Activated effector memory CD4-positive, alpha-beta T cell treated with anti-CD3 and anti-CD28 coated beads, Interleukin-2, amount 50 U/mL, for 16 hours (primary cell): ENCODE results near the gene GFM1.
A peak's percentile ranks its signal among the peaks of the same experiment; 100 is the strongest.

ENCODE experiments used
- DNase-seq: peaks from one replicate; pipeline ENCODE4 v3.0.0-alpha.2; 2020

Gene GFM1

DNA sequence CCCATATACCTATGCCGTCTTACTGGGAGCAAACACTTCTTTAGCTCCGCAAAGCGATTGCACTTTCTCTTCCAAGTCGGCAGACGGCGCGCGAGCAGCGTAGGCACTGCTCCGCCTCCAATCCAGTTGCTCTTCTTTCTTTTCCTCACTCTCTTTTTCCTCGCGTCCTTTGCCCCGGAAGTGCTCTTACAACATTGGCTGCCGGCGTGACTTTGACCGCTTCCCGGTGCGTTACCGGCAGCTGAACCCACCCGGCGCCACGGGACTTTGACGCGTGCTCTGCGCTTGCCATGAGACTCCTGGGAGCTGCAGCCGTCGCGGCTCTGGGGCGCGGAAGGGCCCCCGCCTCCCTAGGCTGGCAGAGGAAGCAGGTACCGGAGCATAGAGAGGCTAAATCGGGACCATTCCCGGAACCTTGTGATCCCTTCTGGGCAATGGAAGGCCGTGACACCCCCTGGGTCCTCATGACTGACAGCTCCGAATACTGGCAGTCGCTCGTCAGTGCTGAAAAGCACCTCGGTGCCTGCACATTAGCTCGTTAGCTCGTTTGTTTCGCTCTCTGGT lies at the start of gene GFM1:
Gene GFM1, plus strand, starts transcription at position 183 of the 564 bp plus-strand sequence. Its CDS starts 108 bp downstream, at position 291.
- DNase-seq = peak; percentile 95

DNA sequence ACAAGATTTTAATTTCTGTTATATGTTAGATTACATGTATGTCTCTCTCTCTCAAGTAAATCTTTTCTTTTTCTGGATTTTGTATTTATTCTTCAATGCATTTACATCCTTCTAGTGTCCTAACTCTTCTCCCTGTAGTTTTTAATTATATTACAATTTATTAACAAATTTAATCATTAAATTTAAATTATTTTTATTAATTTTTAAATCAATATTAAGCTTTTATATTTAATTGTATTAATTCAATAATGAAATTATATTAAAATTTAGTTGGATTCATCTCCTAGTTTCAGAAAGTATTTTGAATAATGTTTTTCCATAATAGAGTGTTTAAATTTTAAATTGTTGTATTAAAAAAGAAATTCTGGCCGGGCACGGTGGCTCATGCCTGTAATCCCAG lies 43.5 kb upstream of the GFM1 start:
- no peak for DNase-seq

GRCh38 chr3:158602227-158602626 lies 42.1 kb upstream of the GFM1 start:
- no peak for DNase-seq

DNA sequence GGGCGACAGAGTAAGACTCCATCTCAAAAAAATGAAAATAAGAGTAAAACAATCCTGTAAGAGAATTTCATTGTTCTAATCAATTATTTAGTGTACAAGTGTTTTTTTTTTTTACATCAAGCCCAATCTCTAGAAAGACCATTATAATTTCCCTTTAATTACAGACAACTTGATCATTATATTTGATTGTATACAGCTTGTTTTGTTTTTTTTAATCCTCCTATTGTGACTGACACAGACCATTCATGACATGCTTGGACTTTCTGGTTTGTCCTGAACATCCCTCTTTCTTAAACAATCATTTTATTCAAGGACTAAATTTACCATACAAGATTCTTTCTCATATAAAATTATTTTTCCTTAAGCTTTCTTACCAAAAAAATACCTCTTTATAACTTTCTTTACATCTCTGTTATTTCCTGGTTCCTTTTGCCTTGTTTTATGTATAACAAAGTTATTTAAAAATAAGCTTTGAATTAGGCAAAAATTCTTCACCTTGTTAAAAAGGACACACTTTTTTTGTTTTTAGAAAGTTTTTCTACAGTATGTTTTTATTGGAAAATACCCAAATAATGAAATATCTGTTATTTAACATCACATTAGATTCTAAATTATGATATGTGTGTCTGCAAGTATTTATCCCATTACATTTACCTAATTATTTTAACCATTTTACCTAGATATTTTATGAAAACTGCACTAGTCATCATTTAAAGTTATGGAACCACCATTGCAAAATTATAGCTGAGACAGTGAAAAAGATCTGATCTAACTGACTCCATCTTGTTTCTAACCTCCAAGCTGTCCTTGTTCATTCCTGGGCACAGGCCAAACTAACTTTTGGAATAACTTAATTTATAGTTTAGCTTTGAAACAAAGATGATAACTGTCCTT lies 26.1 kb upstream of the GFM1 start:
- DNase-seq = no peak

GRCh38 chr3:158625881-158626280 lies 18.4 kb upstream of the GFM1 start:
- DNase-seq = no peak

GRCh38 chr3:158631981-158632380 lies 12.3 kb upstream of the GFM1 start:
- DNase-seq = no peak

DNA sequence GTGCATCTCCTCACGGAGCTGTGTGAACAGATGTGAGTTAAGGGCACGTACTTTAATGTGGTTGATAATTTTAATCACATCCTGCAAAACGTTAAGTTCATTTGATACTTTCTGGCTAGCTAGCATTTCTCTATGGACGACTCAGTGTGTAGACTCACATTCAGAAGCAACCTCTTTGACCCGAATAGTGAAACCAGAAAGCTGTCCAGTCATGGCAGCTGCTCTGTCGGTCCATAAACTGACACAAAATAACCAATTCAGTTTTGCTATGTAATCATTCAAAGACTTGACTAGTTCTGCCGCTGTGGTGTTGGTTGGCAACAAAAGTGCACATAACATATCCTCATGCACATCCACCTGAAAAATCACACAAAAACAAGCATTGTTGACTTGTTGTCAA lies 3.7 kb upstream of the GFM1 start:
- DNase-seq = no peak

DNA sequence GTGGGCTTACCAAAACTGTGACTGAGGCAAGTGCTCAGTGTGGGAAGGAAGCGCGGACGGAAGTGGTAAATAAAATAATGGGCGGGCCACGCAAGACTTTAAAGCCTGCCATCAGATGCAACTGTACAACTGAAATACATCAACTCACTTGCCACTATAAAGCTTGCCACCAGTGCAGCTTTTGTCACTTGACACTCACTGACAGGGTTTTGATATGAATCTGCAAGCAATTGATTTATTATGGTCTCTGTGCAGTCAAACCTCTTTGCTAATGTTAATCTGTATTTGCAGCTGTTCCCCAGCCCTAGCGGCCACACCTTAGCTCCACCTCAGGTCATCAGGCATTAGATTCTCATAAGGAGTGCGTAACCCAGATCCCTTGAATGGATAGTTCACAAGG lies 2.3 kb upstream of the GFM1 start:
- DNase-seq = peak; percentile 68

DNA sequence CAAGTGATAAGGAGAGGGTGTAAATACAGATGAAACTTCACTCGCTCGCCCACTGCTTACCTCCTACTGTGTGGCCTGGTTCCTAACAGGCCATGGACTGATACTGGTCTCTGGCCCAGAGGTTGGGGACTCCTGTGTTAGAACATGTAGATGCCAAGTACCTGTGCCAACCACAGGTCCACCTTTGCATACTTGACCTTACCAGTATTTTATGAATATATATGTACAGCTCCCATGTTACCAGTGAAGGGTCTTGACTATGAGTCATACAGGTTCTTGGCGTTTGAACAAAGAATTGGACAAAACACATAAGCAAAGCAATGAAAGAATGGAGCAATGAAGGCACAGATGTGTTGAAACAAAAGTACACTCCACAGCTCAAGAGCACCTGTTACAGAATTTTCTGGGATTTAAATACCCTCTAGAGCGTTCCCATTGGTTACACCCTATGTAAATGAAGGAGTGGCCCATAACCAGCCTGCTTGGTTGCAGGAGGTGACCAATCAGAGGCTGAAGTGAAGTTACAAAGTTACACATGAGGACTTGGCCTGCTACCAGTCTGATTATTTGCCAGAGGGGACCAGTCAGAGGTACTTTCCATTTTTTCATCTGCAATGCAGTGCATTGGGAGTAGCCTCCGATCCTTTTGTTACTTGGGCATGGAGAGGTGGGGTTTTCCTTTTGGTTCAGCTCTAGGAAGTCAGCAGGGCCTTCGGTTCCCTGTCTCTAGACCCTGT lies 1.7 kb upstream of the GFM1 start:
- DNase-seq = no peak

DNA sequence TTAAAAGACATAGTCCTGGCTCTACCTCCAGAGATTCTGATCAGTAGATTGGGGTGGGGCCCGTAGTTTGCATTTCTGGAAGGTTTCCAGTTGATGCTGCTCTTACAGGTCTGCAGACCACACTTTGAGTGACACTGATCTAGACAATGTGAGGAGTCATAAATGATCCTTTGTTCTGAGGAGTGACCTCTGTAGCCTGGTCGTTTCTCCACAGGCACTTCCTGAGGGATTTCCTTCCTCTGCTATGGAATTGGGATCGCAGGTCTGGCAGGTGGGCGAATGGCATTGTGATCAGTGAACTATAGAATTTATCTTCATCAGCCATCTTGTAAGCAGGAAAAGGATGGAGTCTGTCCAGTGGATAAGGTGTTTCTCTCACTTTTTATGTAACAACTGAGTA lies 5.5 kb downstream of the GFM1 start:
- no peak for DNase-seq

GRCh38 chr3:158651192-158651591 lies 6.9 kb downstream of the GFM1 start:
- no peak for DNase-seq

- DNase-seq = no peak
These were observed 8.1 kb downstream of the GFM1 start for GRCh38 chr3:158652463-158652862.

DNA sequence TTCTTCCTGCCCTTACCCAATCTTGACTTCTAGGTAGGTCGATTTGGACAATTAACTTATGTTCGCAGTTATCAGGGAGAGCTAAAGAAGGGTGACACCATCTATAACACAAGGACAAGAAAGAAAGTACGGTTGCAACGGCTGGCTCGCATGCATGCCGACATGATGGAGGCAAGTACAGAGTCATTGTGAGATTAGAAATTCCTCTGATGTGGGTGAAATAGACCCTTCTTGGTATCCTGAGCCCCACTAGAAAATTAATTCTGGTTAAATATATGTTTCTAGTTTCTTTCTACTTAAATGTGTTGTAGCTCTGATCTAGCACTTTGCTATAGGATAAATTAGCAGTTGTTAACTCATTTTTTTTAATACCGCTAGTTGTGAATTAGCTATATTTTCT lies 14.6 kb downstream of the GFM1 start:
- DNase-seq = no peak

DNA sequence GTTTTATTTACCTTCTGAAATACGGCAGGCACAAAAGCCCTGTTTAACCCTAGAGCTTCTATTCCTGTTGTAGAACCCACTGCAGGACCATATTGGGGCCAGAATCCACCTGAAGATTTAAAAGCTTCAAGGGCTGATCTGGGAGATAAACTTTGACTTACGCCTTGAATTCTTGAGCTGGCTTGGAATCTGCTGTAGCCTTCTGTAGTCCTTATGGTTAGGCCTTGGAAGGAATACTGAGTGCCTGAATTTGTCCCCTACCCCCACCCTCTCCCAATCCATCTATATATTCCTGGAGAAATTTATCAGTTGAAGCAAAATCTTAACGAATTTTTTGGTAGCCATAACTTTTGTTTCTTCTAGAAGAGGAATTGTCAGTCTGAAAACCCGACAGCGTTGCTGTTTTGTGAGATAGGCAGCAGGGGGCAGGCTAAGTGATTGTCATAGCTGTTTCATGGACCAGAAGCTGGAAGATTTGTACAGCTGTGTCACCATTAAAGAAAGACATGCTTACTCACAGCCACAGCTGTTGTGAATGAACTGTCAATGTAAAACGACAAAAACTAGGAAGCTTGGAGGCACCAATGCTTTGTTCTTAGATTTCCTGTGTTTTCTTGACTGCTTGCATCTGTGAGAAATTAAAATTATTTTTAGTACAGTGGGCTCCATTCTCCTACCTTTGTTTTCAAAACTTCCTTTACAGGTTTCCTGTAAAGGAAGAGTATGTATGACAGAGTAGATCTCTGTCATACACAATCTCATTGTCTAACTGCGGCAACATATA lies 15.3 kb downstream of the GFM1 start:
- peak; percentile 80 for DNase-seq

GRCh38 chr3:158660711-158661110 lies 16.4 kb downstream of the GFM1 start:
- no peak for DNase-seq

DNA sequence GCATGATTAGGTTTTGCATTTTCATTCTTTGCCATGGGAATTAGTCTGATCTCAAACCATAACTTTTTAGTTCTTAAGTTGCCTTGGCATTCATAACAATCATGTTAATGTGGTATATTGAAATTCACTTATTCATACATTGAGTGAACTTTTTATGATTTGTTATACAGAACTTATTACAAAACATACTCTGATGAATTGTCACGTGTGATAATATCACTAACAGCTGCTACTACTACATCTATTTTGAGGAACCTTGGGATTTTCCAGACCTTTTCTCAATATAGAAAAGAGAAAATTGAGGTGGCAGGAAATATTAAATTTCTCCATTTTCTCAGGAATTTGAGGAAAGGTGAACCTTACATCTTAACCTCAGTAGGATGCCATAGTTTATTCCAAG lies 18.9 kb downstream of the GFM1 start:
- no peak for DNase-seq

DNA sequence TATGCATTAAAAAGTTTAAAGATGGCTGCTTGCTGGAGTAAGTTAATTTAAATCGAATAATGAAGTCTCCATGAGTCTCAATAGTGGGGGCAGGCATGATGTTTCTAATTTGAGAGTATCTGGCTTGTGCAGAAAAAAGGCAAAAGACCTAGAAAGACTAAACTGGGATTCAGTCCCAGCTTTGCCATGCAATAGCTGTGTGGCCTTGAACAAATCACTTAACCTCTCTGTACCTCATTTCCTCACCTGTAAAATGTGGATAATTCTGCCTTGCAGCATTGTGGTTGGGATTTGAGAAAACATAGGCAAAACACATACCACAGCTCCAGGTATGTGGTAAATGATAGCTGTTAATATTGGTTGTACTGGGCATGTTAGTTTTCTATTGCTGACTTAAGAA lies 19.5 kb downstream of the GFM1 start:
- DNase-seq = no peak

GRCh38 chr3:158666416-158666815 lies 22.1 kb downstream of the GFM1 start:
- no peak for DNase-seq

GRCh38 chr3:158668506-158668905 lies 24.2 kb downstream of the GFM1 start:
- DNase-seq = no peak

DNA sequence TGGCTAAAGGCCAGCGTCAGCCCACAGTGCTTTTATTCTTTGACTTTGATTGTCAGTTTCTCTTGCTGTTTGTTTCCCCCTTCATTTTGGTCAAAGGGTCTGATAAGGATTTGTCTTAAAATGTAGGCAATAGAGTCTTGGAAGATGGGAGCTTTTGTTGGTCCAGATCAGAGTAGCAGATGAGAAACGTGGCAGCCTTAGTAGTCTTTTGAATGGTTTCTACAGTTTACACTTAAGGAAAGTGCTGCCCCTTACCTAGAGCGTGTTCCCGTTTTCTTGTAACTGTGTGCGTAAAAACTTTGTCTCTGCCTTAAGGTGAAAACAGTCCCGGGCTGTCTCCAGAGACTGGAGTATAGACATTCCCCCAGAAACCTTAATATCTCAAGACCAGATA lies 27.5 kb downstream of the GFM1 start:
- no peak for DNase-seq

DNA sequence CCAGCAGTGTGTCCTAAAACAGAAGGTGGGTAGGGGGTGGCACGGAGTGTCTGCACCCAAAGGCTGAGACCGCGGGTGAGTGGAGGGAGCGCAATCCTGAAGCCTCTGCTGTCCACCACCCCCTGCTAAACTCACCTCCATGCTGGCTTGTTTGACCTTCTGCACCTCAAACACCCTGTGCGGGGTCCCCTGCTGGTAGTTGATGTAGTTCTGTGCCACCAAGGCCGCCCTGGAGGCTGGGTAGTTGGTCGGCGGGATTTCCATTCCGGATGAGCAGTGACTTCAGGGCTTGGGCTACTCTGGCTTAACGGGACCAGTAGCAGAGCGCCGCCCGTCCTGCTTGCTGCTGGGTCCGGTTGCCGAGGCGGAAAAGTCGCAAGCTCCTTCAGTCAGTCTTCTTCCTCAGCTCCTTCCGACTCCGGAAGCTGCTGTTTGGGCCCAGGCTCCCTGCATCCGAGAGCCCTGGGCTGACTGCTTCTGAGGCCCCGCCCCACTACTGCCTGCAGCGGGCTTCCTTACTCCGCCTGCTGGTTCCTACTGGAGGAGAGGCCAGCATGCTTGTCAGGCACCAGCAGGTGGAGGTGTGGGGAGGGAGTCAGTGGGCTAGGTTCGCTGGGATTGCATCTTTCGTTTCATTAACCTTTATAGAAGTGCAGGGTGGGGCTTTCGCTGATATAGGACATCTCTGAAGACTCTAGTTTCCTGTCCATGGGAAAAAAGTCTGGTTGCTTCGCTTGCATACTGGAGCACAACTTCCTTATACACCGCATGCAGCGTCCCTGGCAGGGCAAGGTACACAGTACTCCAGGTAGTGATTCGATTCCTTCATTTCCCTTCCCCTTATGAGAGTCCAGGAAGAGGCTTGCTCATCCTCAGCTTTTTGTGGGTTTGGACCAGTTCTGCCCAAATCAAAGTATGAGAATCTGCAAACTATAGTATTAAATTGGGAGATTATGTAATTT lies 28.2 kb downstream of the GFM1 start, which contains the start of gene LXN:
Gene LXN, minus strand, starts transcription at position 434 of the 962 bp plus-strand sequence. Its CDS starts 170 bp downstream, at position 264.
- DNase-seq = peak; percentile 92

- DNase-seq = no peak
These were observed 34.4 kb downstream of the GFM1 start for GRCh38 chr3:158678687-158679086.
